Astrocyte of the spinal cord (primary cell): ENCODE data around the gene IER3.
"Not testable (repeated sequence)": the region's sequence is repeated elsewhere in the genome, so short reads cannot be mapped to it uniquely, and the experiment has no call there.

Experiments
- DNase-seq: peaks from one replicate; pipeline ENCODE4 v3.0.0; 2011; ENCODE audit warnings: low read depth, low spot score
- H3K4me3 ChIP-seq: 2 replicates; pipeline ENCODE4 v1.5.1; 2011; ENCODE audit warnings: low read depth, mild to moderate bottlenecking, low read length, moderate library complexity
- CTCF ChIP-seq: IDR thresholded peaks from 2 replicates; pipeline ENCODE4 v1.5.1; 2012; ENCODE audit warnings: low read depth, mild to moderate bottlenecking, low read length, inconsistent platforms
- in situ Hi-C: cut with HindIII; loops from 2 replicates; pipeline ENCODE4 v1.10.0; 2017; ENCODE audit warnings: low sequenced_read_pairs

Gene IER3

GRCh38 chr6:30722280-30723112 lies 21.9 kb downstream of the IER3 start:
- peak overlapping the region; percentile 99 for H3K4me3 ChIP-seq
- TF ChIP-seq CTCF, result peak; percentile 88
- DNase-seq, result peak; percentile 72
- in situ Hi-C loops, result no loop called here

GRCh38 chr6:30722025-30722279 lies 22.4 kb downstream of the IER3 start:
- DNase-seq, in situ Hi-C loops: not testable (repeated sequence)
- H3K4me3 ChIP-seq, result peak overlapping the region; percentile 99

- peak; percentile 16 for TF ChIP-seq CTCF
- peak; percentile 90 for DNase-seq
- in situ Hi-C loops, result no loop called here
- H3K4me3 ChIP-seq, result peak overlapping the region; percentile 99
Measured at GRCh38 chr6:30721198-30722024, 22.9 kb downstream of the IER3 start.

GRCh38 chr6:30720738-30721197 lies 23.6 kb downstream of the IER3 start:
- no peak for TF ChIP-seq CTCF
- DNase-seq, result no peak
- in situ Hi-C loops, result no loop called here
- H3K4me3 ChIP-seq, result peak overlapping the region; percentile 99

- peak; percentile 99 for DNase-seq
- TF ChIP-seq CTCF, result peak; percentile 1
- H3K4me3 ChIP-seq, result peak within 1 kb of the TSS; percentile 99
- in situ Hi-C loops, result no loop called here
Measured at GRCh38 chr6:30719791-30720737, 24.3 kb downstream of the IER3 start, which contains the start of gene TUBB. TUBB (plus strand) TSS chr6:30720352; CDS start chr6:30720507, 155 bp downstream.

GRCh38 chr6:30719356-30719755 lies 25.0 kb downstream of the IER3 start:
- no peak for DNase-seq
- no peak for TF ChIP-seq CTCF
- peak overlapping the region; percentile 99 for H3K4me3 ChIP-seq
- in situ Hi-C loops, result no loop called here

- DNase-seq, in situ Hi-C loops: not testable (repeated sequence)
- peak overlapping the region; percentile 37 for H3K4me3 ChIP-seq
Measured at GRCh38 chr6:30717845-30718720, 26.3 kb downstream of the IER3 start.
